H1 (cell line): ENCODE results near the gene ERICH3. TPM values are rescaled to one million over a fixed set of nuclear protein-coding genes. Genes with fewer than 3 reads are reported as not detected.

ENCODE experiments used
- MAFK ChIP-seq: IDR thresholded peaks from 2 replicates; pipeline ENCODE4 v1.6.1; 2012; ENCODE audit warnings: low read depth, mild to moderate bottlenecking, improper control_type of control experiment, low read length
- SIX5 ChIP-seq: IDR thresholded peaks from 2 replicates; pipeline ENCODE4 v1.6.1; 2011; ENCODE audit warnings: mild to moderate bottlenecking, low read depth, low read length
- SP2 ChIP-seq: IDR thresholded peaks from 2 replicates; pipeline ENCODE4 v1.6.1; 2012; ENCODE audit warnings: mild to moderate bottlenecking, low read length, inconsistent platforms
- YY1 ChIP-seq: IDR thresholded peaks from 2 replicates; pipeline ENCODE4 v1.6.1; 2011; ENCODE audit warnings: low read depth, mild to moderate bottlenecking, low read length
- polyA plus RNA-seq, 7 experiments: library from polyadenylated mRNA; depleted of rRNA in 3 of 7; stranded (reverse) in 5 of 7; unstranded in 2 of 7; fragments of >200 nt in 5 of 7; fragments of 200-250 nt in 2 of 7; gene quantifications; 1 replicate in 5 of 7; 2 replicates in 1 of 7; 4 replicates in 1 of 7; pipeline versions ENCODE4 v1.2.1 to v1.2.3, GENCODE V29; 2011 to 2013; ENCODE audit warnings: missing spikeins in 2 of 7, mixed read lengths in 2 of 7
- total RNA-seq: library from RNA; stranded (reverse); fragmentation: NEBNext Ultra II Directional; extraction: Animal tissue kit (Norgen Biotek cat#: 25700); gene quantifications from 2 replicates; pipeline ENCODE4 v1.2.1, GENCODE V29; 2021

ERICH3 gene
- total and polyA plus RNA-seq, 2 of the 8 experiments (the other 6 are each of a cell fraction or from before 2014, with no cell fraction given) = 0.02 TPM; not detected in 1

- TF ChIP-seq SIX5 (no peak), SP2 (no peak), YY1 (no peak), MAFK (no peak)
These were observed 7.9 kb upstream of the ERICH3 start (continued) for GRCh38 chr1:74681449-74681848.
